Activated T-helper 17 cell treated with anti-CD3 and anti-CD28 coated beads, Interleukin-2, amount 50 U/mL, for 72 hours (primary cell): ENCODE measurements around the gene CDK13. TPM values are rescaled to one million over a fixed set of nuclear protein-coding genes. Genes with fewer than 3 reads are reported as not detected.

ENCODE experiments used
- ATAC-seq: fragments of 150-1000 bp; cut with Tn5 transposase; replicated peaks from 2 replicates; pipeline ENCODE4 v1.10.0; 2021; ENCODE audit warnings: mild to moderate bottlenecking, moderate library complexity
- H3K27ac Mint-ChIP-seq: one replicate; pipeline ENCODE4 v1.8.0; 2022; ENCODE audit warnings: mixed read lengths
- H3K27me3 Mint-ChIP-seq: one replicate; pipeline ENCODE4 v1.8.0; 2022; ENCODE audit warnings: mixed read lengths
- H3K36me3 Mint-ChIP-seq: one replicate; pipeline ENCODE4 v1.8.0; 2022; ENCODE audit warnings: low read depth, mild to moderate bottlenecking, mixed read lengths
- H3K4me1 Mint-ChIP-seq: one replicate; pipeline ENCODE4 v1.8.0; 2022; ENCODE audit warnings: mixed read lengths
- H3K4me3 Mint-ChIP-seq: one replicate; pipeline ENCODE4 v1.8.0; 2022; ENCODE audit warnings: mild to moderate bottlenecking, mixed read lengths
- H3K9me3 Mint-ChIP-seq: one replicate; pipeline ENCODE4 v1.8.0; 2022; ENCODE audit warnings: mixed read lengths
- total RNA-seq, 2 donors: library from RNA; stranded (reverse); gene quantifications; one replicate each; pipeline ENCODE4 v1.2.3, GENCODE V29; 2022

CDK13 gene
- total RNA-seq, 2 donors from 2014 or later, result 41.7 to 42.0 TPM

DNA sequence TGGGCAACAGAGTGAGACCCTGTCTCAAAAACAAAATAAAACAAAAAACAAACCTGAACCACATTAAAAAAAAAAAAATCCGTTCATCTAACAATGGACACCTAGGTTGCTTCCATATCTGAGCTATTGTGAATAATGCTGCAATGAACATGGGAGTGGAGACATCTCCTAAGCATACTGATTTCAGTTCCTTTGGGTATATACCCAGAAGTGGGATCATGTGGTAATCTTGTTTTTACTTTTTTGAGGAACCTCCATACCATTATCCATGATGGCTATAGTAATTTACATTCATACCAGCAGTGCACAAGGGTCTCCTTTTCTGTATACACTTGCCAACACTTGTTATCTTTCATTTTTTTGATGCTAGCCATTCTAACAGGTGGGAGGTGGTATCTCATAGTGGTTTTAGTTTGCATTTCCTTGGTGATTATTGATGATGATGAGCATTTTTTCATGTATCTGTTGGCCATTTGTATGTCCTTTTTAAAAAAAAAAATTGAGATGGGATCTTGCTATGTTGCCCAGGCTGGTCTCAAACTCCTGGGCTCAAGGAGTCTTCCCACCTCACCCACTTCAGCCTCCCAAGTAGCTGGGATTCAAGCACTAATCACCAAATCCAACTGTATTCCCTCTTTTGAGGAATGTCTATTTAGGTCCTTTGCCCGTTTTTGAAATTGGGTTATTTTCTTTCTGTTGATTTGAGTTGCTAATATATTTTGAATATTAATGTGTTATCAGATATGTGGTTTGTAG is 17.5 kb downstream of the CDK13 start:
- Mint-ChIP-seq H3K27me3 (no peaks in the 10 kb centered on the region), H3K27ac (no peak overlapping the region), H3K4me1 (peaks cover 28% of the 10 kb centered on the region), H3K36me3 (peaks cover 5% of the 10 kb centered on the region), H3K9me3 (no peaks in the 10 kb centered on the region), H3K4me3 (no peak overlapping the region)
- no peak for ATAC-seq

DNA sequence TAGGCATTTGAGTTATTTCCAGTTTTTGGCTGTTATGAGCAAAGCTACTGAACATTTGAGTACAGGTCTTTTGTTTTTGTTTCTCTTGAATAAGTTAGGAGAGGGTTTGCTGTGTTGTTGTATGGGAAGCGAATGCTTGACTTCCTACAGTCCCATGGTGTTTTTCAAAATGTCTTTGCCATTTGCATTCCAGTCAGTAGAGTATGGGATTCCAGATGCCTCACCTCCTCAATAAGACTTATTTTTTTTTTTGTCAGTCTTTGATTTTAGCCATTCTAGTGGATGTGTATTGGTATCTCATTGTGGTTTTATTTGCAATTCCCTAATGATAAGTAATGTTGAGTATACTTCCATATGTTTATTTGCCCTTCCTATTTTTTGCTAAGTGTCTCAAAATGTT is 19.4 kb downstream of the CDK13 start:
- Mint-ChIP-seq H3K4me1 (peaks cover 26% of the 10 kb centered on the region), H3K36me3 (peaks cover 5% of the 10 kb centered on the region), H3K9me3 (no peaks in the 10 kb centered on the region), H3K27ac (peak overlapping the region; percentile 4), H3K27me3 (no peaks in the 10 kb centered on the region), H3K4me3 (no peak overlapping the region)
- no peak for ATAC-seq

DNA sequence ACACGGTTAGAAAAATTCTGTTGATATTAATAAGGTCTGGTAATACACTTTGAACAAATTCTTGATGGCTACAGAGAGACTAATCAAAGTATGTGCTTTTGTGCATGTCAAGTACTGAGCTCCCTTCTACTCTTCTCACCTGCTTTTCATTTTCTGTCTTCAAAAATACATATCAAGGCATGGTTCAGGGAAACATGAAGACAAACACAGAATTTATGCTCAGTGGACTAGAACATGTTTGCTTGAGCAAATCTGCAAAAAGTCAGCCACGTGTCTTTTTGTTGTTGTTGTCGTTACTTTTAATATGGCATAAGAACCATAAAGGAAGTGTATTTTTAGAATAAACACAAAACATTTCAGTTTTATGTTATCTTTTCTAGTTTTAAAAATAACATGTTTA is 21.9 kb downstream of the CDK13 start:
- Mint-ChIP-seq H3K9me3 (no peaks in the 10 kb centered on the region), H3K4me3 (no peak overlapping the region), H3K4me1 (peaks cover 18% of the 10 kb centered on the region), H3K36me3 (peaks cover 5% of the 10 kb centered on the region), H3K27ac (no peak overlapping the region), H3K27me3 (no peaks in the 10 kb centered on the region)
- no peak for ATAC-seq

DNA sequence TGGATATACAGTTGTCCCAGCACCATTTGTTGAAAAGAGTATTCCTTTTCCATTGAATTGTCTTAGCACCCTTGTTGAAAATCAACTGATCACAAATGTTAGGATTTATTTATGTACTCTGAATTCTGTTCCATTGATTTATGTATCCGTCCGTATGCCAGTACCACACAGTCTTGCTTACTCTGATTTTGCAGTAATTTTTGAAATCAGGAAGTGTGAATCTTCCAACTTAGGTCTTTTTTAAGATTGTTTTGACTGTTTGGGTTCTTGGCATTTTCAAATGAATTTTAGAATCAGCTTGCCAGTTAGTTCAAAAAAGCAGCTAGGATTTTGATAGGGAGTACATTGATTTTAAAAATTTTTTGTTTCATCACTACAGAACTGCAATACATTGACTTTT is 23.7 kb downstream of the CDK13 start:
- Mint-ChIP-seq H3K27ac (no peak overlapping the region), H3K27me3 (no peaks in the 10 kb centered on the region), H3K4me3 (no peak overlapping the region), H3K4me1 (peaks cover 12% of the 10 kb centered on the region), H3K36me3 (no peaks in the 10 kb centered on the region), H3K9me3 (no peaks in the 10 kb centered on the region)
- no peak for ATAC-seq

DNA sequence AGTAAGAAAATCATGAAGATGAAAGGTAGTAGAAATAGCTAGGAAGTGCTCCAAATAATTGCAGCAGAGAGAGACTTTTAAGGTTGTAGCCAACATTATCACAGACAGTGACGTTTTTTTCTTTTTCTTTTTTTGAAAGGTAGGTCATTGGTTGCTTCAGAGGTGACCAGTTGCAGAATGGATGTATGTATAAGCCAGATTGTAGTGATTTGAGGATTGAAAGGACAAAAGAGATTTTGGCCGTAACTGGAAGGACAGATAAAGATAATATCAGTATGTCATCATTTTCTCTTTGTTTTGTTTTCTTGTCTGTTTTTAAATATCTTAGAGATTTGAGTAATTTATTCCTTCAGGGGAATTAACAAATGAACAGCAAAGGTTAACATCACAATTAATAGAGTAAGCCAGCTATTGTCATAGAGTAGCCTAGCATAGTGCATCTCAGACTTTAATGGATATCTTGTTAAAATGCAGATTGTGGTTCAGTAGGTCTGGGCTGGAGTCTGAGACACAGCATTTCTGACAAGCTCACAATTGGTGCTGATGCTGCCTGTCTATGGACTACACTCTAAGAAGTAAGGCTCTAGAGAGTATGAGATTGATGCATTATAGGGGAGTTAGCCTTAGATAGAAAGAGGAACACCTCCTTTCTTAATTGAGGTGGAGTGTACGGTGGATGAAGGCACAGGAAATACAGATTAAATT is 28.3 kb downstream of the CDK13 start:
- Mint-ChIP-seq H3K27ac (no peak overlapping the region), H3K4me1 (peaks cover 5% of the 10 kb centered on the region), H3K9me3 (no peaks in the 10 kb centered on the region), H3K36me3 (no peaks in the 10 kb centered on the region), H3K4me3 (no peak overlapping the region), H3K27me3 (no peaks in the 10 kb centered on the region)
- peak; percentile 24 for ATAC-seq

DNA sequence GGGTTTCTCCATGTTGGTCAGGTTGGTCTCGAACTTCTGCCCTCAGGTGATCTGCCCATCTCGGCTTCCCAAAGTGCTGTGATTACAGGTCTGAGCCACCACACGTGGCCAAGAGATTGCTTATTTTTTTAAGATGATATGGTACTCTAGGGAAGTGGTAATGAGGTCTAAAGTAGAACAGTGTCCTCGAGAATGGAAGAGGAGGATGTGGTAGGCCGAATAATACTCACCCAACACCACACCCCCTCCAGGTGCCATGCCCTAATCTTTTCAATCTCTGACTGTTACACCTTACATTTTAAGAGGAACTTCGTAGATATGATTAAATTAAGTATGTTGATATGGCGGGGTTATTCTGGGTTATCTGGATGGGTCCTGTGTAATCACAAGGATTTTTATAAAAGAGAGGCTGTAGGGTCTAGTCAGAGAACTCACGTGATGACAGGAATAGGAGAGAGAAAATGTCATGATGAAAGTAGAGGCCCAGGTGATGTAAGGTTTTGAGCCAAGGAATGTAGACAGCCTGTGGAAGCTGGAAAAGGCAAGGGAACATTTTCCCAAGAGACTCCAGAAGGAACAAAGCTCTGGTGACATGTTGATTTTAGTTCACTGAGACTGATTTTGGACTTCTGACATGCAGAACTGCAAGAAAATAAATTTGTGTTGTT is 29.5 kb downstream of the CDK13 start:
- ATAC-seq, result peak; percentile 90
- Mint-ChIP-seq H3K9me3 (no peaks in the 10 kb centered on the region), H3K27ac (no peak overlapping the region), H3K4me3 (no peak overlapping the region), H3K4me1 (peaks cover 11% of the 10 kb centered on the region), H3K27me3 (no peaks in the 10 kb centered on the region), H3K36me3 (peaks cover 5% of the 10 kb centered on the region)

DNA sequence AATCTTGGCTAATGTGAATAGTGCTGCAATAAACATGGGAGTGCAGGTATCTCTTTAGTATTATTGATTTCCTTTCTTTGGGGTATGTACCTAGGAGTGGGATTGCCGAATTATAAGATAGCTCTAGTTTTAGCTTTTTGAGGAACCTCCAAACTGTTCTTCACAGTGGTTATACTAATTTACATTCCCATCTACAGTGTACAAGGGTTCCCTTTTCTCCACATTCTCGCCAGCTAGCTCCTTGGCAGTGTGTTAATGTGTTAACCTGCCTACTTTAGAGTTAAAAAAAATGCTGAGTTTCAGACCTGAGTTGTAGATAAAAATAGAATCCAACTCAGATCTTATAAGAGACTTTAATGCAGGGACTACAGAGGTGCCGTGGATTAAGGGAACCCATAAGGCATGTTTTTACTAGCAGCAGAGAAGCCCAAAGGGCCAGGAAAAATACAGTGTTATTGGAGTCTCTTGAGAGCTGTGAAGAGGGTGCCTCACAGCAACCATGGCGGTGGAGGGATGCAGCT is 35.4 kb downstream of the CDK13 start:
- ATAC-seq, result no peak
- H3K9me3 Mint-ChIP-seq, result no peaks in the 10 kb centered on the region
- peaks cover 37% of the 10 kb centered on the region for H3K36me3 Mint-ChIP-seq
- H3K27me3 Mint-ChIP-seq, result no peaks in the 10 kb centered on the region
- H3K4me3 Mint-ChIP-seq, result peak overlapping the region; percentile 4
- H3K4me1 Mint-ChIP-seq, result peaks cover 33% of the 10 kb centered on the region
- peak overlapping the region; percentile 11 for H3K27ac Mint-ChIP-seq

DNA sequence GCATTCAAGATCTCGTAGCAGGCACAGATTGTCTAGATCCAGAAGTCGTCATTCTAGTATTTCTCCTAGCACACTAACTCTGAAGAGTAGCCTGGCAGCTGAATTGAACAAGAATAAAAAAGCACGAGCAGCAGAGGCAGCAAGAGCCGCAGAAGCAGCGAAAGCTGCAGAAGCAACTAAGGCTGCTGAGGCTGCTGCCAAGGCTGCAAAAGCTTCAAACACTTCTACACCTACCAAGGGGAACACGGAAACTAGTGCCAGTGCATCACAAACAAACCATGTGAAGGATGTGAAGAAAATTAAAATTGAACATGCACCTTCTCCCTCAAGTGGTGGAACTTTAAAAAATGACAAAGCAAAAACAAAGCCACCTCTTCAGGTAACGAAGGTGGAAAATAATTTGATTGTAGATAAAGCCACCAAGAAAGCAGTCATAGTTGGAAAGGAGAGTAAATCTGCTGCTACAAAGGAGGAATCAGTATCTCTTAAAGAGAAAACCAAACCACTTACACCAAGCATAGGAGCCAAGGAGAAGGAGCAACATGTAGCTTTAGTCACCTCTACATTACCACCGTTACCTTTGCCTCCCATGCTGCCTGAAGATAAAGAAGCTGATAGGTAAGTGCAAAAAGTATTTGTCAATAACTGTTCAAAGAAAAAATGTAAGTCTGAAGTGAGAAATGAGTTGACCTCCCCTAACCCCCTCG is 37.7 kb downstream of the CDK13 start:
- Mint-ChIP-seq H3K27me3 (no peaks in the 10 kb centered on the region), H3K9me3 (no peaks in the 10 kb centered on the region), H3K4me1 (peaks cover 36% of the 10 kb centered on the region), H3K4me3 (no peak overlapping the region), H3K36me3 (peaks cover 37% of the 10 kb centered on the region), H3K27ac (peak overlapping the region; percentile 74)
- ATAC-seq, result no peak

DNA sequence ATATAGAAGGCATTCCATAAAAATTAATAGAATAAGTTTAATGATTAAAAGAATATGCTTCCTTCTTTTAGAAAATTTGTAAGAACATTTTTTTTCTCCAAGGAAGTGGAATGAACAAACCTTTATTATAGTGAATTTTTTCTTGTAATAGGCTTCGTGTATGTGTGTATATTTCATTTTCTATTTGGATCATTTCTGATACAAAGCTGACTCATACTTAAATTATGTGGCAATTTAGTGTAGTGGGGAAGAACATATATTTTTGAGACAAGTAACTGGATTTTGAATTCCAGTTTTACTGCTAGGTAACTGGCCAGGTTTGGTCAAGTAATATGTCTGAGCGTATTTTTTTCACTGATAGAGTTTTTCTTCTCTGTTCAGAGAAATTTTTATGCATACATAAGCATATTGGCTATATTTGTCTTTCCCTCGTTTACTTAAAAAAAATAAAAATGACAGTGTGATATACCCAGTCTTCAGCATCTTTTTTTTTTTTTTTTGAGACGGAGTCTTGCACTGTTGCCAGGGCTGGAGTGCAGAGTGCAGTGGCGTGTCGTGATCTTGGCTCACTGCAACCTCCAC is 50.8 kb downstream of the CDK13 start:
- no peak overlapping the region for H3K4me3 Mint-ChIP-seq
- no peaks in the 10 kb centered on the region for H3K27me3 Mint-ChIP-seq
- H3K4me1 Mint-ChIP-seq, result peaks cover 9% of the 10 kb centered on the region
- no peak overlapping the region for H3K27ac Mint-ChIP-seq
- H3K9me3 Mint-ChIP-seq, result no peaks in the 10 kb centered on the region
- peaks cover 62% of the 10 kb centered on the region for H3K36me3 Mint-ChIP-seq
- peak; percentile 31 for ATAC-seq

DNA sequence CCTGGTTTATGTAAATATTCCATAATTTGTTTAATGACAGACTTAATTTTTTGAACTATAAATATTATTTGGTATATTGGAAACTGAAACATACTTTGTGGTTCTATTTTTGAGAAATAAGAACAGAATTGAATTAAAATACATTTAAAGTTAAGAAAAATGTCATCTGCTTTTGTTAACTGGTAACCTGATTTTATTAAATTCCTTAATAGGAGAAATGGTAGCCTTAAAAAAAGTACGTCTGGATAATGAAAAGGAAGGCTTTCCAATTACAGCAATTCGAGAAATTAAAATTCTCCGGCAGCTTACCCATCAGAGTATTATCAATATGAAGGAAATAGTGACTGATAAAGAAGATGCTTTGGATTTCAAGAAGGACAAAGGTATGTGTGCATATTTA is 51.6 kb downstream of the CDK13 start:
- peaks cover 9% of the 10 kb centered on the region for H3K4me1 Mint-ChIP-seq
- H3K27me3 Mint-ChIP-seq, result no peaks in the 10 kb centered on the region
- no peak overlapping the region for H3K4me3 Mint-ChIP-seq
- H3K9me3 Mint-ChIP-seq, result no peaks in the 10 kb centered on the region
- H3K36me3 Mint-ChIP-seq, result peaks cover 70% of the 10 kb centered on the region
- no peak for ATAC-seq
- no peak overlapping the region for H3K27ac Mint-ChIP-seq

DNA sequence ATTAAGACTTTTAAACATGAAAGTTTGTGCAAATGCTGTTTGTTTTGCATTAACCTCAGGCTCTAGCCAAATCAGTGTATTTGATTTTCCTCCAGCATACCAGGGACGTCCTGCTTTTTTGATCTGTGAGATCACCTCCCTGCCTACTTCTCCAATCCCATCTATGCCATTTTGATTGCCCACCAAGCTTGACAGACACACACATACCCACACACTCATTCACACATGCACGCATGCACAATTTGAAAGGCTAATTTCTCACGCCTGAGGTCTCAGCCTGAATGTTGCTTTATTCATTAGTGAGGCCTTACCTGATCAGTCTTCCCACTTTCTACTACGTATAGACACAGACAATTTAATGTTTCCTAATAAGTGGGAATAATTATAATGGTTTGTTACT is 53.5 kb downstream of the CDK13 start:
- no peak overlapping the region for H3K27ac Mint-ChIP-seq

DNA sequence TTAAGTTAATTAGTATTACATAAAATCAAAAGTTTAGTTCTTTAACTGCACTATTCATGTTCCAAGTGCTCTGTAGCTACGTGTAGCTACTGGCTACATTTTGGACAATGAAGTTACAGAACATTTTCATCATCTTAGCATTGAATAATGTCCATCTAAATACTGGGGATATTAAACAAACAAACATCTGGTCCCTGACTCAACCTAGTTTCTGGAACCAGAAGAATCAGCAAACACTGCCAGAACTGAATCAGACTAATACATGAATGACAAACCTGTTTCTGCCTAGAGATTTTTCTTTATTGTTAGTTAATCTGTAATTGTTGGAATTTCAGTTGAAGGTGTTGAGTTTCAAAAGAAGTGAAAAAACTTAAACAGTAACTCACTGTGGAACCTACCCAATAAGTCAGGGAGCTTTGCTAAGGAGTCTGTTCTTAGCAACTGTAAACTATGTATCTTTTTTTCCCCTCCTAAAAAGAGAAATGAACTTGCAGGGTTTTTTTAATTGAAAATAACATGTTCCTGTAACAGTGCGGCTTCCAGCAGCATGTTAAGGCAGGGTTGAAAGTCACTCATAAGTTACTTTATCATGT is 58.3 kb downstream of the CDK13 start:
- peaks cover 76% of the 10 kb centered on the region for H3K36me3 Mint-ChIP-seq
- ATAC-seq, result peak; percentile 35
- no peak overlapping the region for H3K4me3 Mint-ChIP-seq
- H3K4me1 Mint-ChIP-seq, result peaks cover 11% of the 10 kb centered on the region
- no peaks in the 10 kb centered on the region for H3K27me3 Mint-ChIP-seq
- H3K9me3 Mint-ChIP-seq, result no peaks in the 10 kb centered on the region
- H3K27ac Mint-ChIP-seq, result peak overlapping the region; percentile 6

More for the DNA sequence above, 53.5 kb downstream of the CDK13 start:
- Mint-ChIP-seq H3K4me3 (no peak overlapping the region), H3K9me3 (no peaks in the 10 kb centered on the region), H3K4me1 (peaks cover 9% of the 10 kb centered on the region), H3K27me3 (no peaks in the 10 kb centered on the region), H3K36me3 (peaks cover 79% of the 10 kb centered on the region)
- ATAC-seq, result no peak

DNA sequence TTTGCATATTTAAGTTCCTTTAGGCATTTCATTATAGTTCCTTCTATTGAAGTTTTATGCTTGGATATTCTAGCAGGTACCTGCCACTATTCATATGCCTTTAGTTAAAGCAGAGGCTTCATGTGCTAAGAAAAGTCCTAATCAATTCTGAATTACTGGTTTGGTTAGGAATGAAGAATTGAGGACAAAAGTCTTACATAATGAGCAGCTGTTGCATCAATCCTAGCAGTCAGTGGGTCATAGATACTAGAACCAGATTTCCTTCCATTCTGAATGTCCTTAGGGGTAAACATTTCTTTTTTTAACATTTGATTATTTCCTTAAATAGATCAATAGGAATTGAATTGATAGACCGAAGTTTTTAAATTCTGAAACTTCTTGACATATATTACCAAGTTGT is 59.2 kb downstream of the CDK13 start:
- Mint-ChIP-seq H3K9me3 (no peaks in the 10 kb centered on the region), H3K27ac (no peak overlapping the region), H3K4me3 (no peak overlapping the region), H3K36me3 (peaks cover 66% of the 10 kb centered on the region), H3K4me1 (peaks cover 5% of the 10 kb centered on the region), H3K27me3 (no peaks in the 10 kb centered on the region)
- ATAC-seq, result no peak

DNA sequence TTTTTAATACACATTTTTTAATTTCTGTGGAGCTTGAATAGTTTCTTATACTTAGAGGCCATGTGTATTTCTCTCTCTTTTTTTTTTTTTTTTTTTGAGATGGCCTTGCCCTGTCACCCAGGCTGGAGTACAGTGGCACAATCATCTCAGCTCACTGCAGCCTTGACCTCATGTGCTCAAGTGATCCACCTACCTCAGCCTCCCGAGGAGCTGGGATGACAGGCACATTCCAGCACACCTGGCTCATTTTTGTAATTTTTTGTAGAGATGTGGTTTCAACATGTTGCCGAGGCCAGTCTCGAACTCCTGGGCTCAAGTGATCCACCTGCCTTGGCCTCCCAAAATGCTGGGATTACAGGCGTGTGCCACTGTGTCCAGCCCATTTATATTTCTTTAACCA is 64.3 kb downstream of the CDK13 start:
- ATAC-seq, result no peak
- Mint-ChIP-seq H3K36me3 (peaks cover 58% of the 10 kb centered on the region), H3K4me1 (peaks cover 18% of the 10 kb centered on the region), H3K27me3 (no peaks in the 10 kb centered on the region), H3K9me3 (no peaks in the 10 kb centered on the region), H3K4me3 (no peak overlapping the region), H3K27ac (peak overlapping the region; percentile 15)
